Measurements from ENCODE around the gene GTF2F1.
"Not testable (repeated sequence)": the region's sequence is repeated elsewhere in the genome, so short reads cannot be mapped to it uniquely, and the experiment has no call there.

Gene GTF2F1

DNA sequence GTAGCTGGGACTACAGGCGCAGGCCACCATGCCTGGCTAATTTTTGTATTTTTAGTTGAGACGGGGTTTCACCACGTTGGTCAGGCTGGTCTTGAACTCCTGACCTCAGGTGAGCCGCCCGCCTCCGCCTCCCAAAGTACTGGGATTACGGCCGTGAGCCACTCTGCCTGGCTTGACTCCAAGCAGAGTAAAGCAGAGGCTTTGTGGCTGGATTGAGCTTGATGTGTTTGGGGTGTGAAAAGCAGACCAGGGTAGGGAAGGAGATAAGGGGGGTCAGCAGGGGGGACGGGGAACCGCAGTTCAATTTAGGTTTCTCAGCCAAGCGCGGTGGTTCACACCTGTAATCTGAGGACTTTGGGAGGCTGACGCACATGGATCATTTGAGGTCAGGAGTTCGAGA, 35.8 kb downstream of the GTF2F1 start:
- H3K9ac ChIP-seq (ENCODE audit: low read length): no peak overlapping the region
- H3K4me3 ChIP-seq (ENCODE audit: low read length): no peak overlapping the region
- H3K4me1 ChIP-seq (ENCODE audit: control insufficient read depth, insufficient read depth, low read length): peaks cover 1% of the 10 kb centered on the region
- no peaks in the 10 kb centered on the region for H3K36me3 ChIP-seq (ENCODE audit: control insufficient read depth, insufficient read depth, low read length)
- no peaks in the 10 kb centered on the region for H3K27me3 ChIP-seq (ENCODE audit: control insufficient read depth, insufficient read depth, low read length)
- H3K27ac ChIP-seq (ENCODE audit: low read depth, low read length): no peak overlapping the region

DNA sequence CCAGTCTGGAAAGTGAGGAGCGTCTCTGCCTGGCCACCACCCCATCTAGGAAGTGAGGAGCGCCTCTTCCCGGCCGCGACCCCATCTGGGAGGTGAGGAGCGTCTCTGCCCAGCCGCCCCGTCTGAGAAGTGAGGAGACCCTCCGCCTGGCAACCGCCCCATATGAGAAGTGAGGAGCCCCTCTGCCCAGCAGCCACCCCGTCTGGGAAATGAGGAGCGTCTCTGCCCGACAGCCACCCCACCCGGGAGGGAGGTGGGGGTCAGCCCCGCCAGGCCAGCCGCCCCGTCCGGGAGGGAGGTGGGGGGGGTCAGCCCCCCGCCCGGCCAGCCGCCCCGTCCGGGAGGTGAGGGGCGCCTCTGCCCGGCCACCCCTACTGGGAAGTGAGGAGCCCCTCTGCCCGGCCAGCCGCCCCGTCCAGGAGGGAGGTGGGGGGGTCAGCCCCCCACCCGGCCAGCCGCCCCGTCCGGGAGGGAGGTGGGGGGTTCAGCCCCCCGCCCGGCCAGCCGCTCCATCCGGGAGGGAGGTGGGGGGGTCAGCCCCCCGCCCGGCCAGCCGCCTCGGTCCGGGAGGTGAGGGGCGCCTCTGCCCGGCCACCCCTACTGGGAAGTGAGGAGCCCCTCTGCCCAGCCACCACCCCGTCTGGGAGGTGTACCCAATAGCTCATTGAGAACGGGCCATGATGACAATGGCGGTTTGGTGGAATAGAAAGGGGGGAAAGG, 37.5 kb downstream of the GTF2F1 start:
- H3K4me3 ChIP-seq (ENCODE audit: low read length); H3K36me3 ChIP-seq (ENCODE audit: control insufficient read depth, insufficient read depth, low read length); H3K27ac ChIP-seq (ENCODE audit: low read depth, low read length); H3K9ac ChIP-seq (ENCODE audit: low read length); H3K27me3 ChIP-seq (ENCODE audit: control insufficient read depth, insufficient read depth, low read length); H3K4me1 ChIP-seq (ENCODE audit: control insufficient read depth, insufficient read depth, low read length): not testable (repeated sequence)

DNA sequence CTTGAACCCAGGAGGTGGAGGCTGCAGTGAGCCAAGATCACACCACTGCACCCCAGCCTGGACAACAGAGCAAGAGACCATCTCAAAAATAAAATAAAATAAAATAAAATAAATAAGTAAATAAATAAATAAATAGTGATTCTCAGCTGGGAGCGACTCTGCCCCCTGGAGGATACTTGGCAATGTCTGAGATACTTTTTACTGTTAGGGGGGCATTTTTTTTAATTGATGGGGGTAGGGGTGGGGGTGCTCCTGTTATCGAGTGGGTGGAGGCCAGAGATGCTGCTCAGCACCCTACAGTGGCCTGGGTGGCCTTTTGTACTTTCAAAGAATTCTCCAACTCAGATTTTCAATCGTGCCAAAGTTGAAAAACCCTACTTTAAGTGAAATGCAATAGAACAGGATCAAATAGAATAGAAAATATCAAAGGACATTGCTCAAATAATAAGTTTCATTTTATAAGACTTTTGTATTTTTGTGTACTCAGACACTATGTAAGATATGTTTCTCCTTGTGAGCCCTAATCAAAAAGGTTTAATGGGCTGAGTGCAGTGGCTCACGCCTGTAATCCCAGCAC, 38.8 kb downstream of the GTF2F1 start:
- Histone ChIP-seq H3K36me3 (ENCODE audit: control insufficient read depth, insufficient read depth, low read length) (no peaks in the 10 kb centered on the region), H3K4me1 (ENCODE audit: control insufficient read depth, insufficient read depth, low read length) (no peaks in the 10 kb centered on the region), H3K9ac (ENCODE audit: low read length) (no peak overlapping the region), H3K27me3 (ENCODE audit: control insufficient read depth, insufficient read depth, low read length) (no peaks in the 10 kb centered on the region), H3K4me3 (ENCODE audit: low read length) (no peak overlapping the region), H3K27ac (ENCODE audit: low read depth, low read length) (no peak overlapping the region)

DNA sequence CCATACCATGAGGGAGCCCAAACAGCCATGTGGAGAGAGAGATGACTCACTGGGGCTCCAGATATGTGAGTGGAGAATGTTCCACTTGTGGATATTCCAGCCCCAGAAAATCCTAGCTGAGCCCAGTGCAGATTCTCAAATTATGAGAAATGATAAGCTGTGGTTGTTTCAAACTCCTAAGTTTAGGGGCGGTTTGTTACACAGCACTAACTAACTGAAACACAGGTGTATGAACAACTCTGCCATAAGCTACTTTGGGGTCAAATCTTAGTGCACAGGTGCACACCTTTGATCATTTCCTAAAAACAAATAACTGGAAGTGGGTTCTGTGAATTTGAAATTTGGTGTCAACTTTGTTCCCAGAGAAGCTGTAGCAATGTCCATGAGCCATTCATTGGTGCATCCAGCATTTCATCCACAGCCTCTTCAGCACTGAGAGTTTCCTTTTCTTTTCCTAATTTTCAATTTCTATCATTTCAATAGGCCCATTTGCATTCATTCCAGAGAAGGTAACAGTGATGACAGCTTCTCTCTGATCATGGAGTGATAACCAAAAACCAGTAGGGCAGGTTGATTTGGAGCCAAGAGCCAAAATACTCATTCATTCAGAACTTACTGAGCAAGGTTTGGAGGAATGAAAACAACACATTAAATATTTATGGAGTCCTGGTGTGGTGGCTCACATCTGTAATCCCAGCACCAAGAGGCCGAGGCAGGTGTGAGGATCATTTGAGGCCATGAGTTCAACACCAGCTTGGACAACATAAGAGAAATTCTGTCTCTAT, 40.4 kb downstream of the GTF2F1 start:
- Histone ChIP-seq H3K4me3 (ENCODE audit: low read length) (no peak overlapping the region), H3K9ac (ENCODE audit: low read length) (no peak overlapping the region), H3K36me3 (ENCODE audit: control insufficient read depth, insufficient read depth, low read length) (no peaks in the 10 kb centered on the region), H3K27me3 (ENCODE audit: control insufficient read depth, insufficient read depth, low read length) (no peaks in the 10 kb centered on the region), H3K4me1 (ENCODE audit: control insufficient read depth, insufficient read depth, low read length) (no peaks in the 10 kb centered on the region), H3K27ac (ENCODE audit: low read depth, low read length) (no peak overlapping the region)

DNA sequence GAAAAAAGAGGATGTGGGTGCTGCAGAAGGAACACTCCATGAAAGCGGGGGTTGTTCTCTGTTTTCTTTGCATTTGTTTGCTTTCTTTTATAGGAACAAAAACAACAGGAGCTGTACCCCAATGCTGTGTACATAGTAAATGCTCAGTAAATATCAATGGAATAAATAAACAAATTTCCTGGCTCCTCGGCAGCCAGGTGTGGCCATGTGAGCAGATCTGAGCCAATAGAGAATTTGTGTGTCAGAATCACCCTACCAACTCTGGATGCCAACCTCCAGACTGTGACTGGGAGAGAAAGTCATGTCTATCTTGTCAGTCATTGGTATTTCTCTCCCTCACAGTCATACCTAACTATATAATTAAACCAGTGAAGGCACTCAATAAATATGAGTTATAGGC, 42.3 kb downstream of the GTF2F1 start:
- Histone ChIP-seq H3K4me1 (ENCODE audit: control insufficient read depth, insufficient read depth, low read length) (no peaks in the 10 kb centered on the region), H3K9ac (ENCODE audit: low read length) (no peak overlapping the region), H3K27ac (ENCODE audit: low read depth, low read length) (no peak overlapping the region), H3K4me3 (ENCODE audit: low read length) (no peak overlapping the region), H3K27me3 (ENCODE audit: control insufficient read depth, insufficient read depth, low read length) (no peaks in the 10 kb centered on the region), H3K36me3 (ENCODE audit: control insufficient read depth, insufficient read depth, low read length) (no peaks in the 10 kb centered on the region)

DNA sequence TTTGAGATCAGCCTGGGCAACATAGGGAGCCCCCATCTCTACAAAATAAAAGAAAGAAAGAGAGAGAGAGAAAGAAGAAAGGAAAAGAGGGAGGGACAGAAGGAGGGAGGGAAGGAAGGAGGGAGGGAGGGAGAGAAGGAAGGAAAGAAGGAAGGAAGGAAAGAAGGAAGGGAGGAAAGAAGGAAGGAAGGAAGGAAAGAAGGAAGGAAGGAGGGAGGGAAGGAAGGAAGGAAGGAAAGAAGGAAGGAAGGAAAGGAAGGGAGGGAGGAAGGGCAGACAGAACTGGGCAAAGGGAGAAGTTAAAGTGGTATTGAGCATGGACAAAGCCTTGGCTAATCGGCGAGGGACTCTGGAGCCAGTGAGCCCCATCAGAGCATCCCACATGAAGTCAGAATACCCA, 43.7 kb downstream of the GTF2F1 start:
- not testable (repeated sequence) for H3K27ac ChIP-seq (ENCODE audit: low read depth, low read length); H3K4me3 ChIP-seq (ENCODE audit: low read length); H3K27me3 ChIP-seq (ENCODE audit: control insufficient read depth, insufficient read depth, low read length); H3K36me3 ChIP-seq (ENCODE audit: control insufficient read depth, insufficient read depth, low read length); H3K9ac ChIP-seq (ENCODE audit: low read length); H3K4me1 ChIP-seq (ENCODE audit: control insufficient read depth, insufficient read depth, low read length)

DNA sequence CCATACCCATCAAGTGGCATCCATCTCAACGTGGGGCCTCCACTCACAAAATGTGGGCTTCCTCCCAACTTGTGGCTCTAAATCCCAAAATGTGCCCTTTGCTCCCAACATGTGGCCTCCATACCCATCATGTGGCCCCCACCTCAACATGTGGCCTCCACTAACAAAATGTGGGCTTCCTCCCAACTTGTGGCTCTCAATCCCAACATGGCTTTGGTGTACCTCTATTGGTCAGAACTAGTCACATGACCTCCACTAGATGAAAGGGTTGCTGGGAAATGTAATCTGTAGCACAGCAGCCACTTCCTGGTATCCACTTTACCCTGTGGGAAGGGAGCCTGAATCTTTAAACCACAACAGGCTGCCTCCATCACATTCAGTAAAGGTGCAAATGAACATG, 49.5 kb downstream of the GTF2F1 start:
- Histone ChIP-seq H3K9ac (ENCODE audit: low read length) (no peak overlapping the region), H3K4me1 (ENCODE audit: control insufficient read depth, insufficient read depth, low read length) (no peaks in the 10 kb centered on the region), H3K4me3 (ENCODE audit: low read length) (no peak overlapping the region), H3K27ac (ENCODE audit: low read depth, low read length) (no peak overlapping the region), H3K27me3 (ENCODE audit: control insufficient read depth, insufficient read depth, low read length) (no peaks in the 10 kb centered on the region), H3K36me3 (ENCODE audit: control insufficient read depth, insufficient read depth, low read length) (no peaks in the 10 kb centered on the region)

DNA sequence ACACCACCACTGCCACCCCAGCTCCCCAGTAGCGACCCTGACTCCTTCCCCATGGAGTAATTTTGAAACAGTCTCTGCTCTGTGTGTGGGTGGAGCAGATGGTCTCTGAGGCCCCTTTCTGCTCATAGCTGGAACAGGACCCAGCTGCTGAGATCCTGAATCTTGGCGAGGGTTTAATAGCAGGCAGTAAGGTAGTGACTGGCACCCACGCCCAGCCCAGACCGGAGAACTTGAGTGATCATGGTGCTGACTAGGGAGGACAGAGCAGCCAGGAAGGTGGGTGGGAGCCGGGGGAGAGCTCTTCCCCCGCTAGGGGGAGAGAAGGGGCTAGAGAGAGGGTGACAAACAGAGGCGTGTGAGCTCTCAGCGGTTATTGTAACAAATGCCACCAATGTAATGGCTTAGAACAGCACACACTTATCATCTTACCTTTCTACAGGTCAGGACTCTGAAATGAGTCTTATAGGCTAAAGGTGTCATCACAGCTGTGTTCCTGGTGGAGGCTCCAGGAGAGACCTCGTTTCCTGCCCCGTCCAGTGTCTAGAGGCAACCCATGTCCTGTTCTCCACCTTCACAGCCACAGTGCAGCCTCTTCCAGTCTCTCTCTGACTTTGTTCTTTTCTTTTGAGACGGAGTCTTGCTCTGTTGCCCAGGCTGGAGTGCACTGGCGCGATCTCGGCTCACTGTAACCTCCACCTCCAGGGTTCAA, 52.3 kb downstream of the GTF2F1 start:
- Histone ChIP-seq H3K9ac (ENCODE audit: low read length) (no peak overlapping the region), H3K4me3 (ENCODE audit: low read length) (no peak overlapping the region), H3K27me3 (ENCODE audit: control insufficient read depth, insufficient read depth, low read length) (no peaks in the 10 kb centered on the region), H3K4me1 (ENCODE audit: control insufficient read depth, insufficient read depth, low read length) (no peaks in the 10 kb centered on the region), H3K27ac (ENCODE audit: low read depth, low read length) (no peak overlapping the region), H3K36me3 (ENCODE audit: control insufficient read depth, insufficient read depth, low read length) (no peaks in the 10 kb centered on the region)

DNA sequence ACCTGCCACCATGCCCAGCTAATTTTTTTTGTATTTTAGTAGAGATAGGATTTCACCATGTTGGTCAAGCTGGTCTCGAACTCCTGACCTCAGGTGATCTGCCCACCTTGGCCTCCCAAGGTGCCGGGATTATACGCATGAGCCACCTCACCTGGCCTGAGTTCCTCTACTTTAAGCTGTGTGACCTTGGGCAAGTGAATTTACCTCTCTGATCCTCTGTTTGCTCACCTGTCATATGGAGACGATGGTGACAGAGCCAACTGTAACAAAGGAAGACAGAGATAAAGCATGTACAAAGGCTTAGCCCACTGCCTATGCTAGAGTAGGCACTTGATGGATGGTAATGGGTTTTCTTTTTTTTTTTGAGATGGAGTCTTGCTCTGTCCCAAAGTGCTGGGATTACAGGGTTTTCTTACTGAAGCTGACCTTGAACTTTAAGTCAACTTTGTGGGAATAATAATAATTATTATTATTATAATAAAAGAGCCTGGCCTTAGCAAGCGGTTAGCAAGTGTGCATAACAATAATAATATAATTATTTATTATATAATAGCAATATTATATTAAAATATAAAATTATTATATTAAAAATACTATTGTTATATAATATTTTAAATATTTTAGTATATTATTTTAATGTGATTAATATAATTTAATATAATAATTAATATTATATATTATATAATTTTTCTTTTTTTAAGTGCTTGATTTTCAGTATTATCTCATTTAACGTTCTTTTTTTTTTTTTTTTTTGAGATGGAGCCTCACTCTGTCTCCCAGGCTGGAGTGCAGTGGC, 58.3 kb downstream of the GTF2F1 start:
- Histone ChIP-seq H3K36me3 (ENCODE audit: control insufficient read depth, insufficient read depth, low read length) (no peaks in the 10 kb centered on the region), H3K4me1 (ENCODE audit: control insufficient read depth, insufficient read depth, low read length) (no peaks in the 10 kb centered on the region), H3K4me3 (ENCODE audit: low read length) (no peak overlapping the region), H3K27me3 (ENCODE audit: control insufficient read depth, insufficient read depth, low read length) (no peaks in the 10 kb centered on the region), H3K27ac (ENCODE audit: low read depth, low read length) (no peak overlapping the region), H3K9ac (ENCODE audit: low read length) (no peak overlapping the region)

DNA sequence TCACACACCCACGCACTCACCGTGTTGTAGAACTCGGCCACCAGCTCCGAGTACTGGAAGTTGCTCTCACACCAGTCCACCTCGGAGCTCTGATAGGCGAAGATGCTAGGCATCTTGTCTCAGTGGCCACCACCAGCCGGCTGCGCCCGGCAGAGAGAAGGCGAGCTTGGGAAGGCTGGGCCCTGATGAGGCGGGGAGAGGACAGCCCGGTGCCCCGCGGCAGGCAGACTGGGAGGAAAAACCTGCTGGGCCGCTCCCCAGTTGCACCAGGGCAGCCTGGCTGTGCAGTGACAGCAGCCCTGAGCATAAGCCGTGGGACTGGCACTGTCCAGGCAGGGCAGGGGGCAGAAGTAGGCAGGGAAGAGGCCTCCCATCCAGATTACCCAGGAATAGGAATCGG, 59.5 kb downstream of the GTF2F1 start, which contains the start of gene ACER1:
TSS of gene ACER1 (minus strand) at position 174 of the 400 bp plus-strand sequence. CDS start at position 113, 61 bp downstream.
- Histone ChIP-seq H3K36me3 (ENCODE audit: control insufficient read depth, insufficient read depth, low read length) (no peaks in the 10 kb centered on the region), H3K27ac (ENCODE audit: low read depth, low read length) (no peak within 1 kb of the TSS), H3K4me3 (ENCODE audit: low read length) (no peak within 1 kb of the TSS), H3K27me3 (ENCODE audit: control insufficient read depth, insufficient read depth, low read length) (no peaks in the 10 kb centered on the region), H3K9ac (ENCODE audit: low read length) (no peak within 1 kb of the TSS), H3K4me1 (ENCODE audit: control insufficient read depth, insufficient read depth, low read length) (no peaks in the 10 kb centered on the region)
